Neural cell (in vitro differentiated cells): ENCODE measurements around the gene GPR3. TPM values are rescaled to one million over a fixed set of nuclear protein-coding genes. Genes with fewer than 3 reads are reported as not detected.

ENCODE experiments used
- H2AFZ ChIP-seq: fragments of 200-600, 300-800 bp; sonication (generic), shearing (Covaris generic); 2 replicates; pipeline ENCODE4 v1.6.0; 2014; ENCODE audit warnings: low read depth, mild to moderate bottlenecking, antibody characterized with exemption, low read length, moderate library complexity
- H3F3A ChIP-seq: fragments of 200-600 bp; shearing (Covaris generic); 2 replicates; pipeline ENCODE4 v1.6.1; 2016; ENCODE audit warnings: mild to moderate bottlenecking, moderate library complexity, mixed read lengths, antibody characterized with exemption, low read length; ENCODE audit not compliant: insufficient read depth, poor library complexity, severe bottlenecking
- H3K27ac ChIP-seq: fragments of 200-600, 300-800 bp; sonication (generic), shearing (Covaris generic); 2 replicates; pipeline ENCODE4 v1.5.1; 2014; ENCODE audit warnings: mild to moderate bottlenecking, low read length, moderate library complexity
- H3K27me3 ChIP-seq: fragments of 300-800, 200-600 bp; sonication (generic), shearing (Covaris generic); 2 replicates; pipeline ENCODE4 v1.6.0; 2014; ENCODE audit warnings: mild to moderate bottlenecking, low read depth, low read length, moderate library complexity; ENCODE audit not compliant: insufficient read depth
- H3K36me3 ChIP-seq: fragments of 300-800, 200-600 bp; sonication (generic), shearing (Covaris generic); 2 replicates; pipeline ENCODE4 v1.5.1; 2014; ENCODE audit warnings: mild to moderate bottlenecking, antibody characterized with exemption, low read length, moderate library complexity; ENCODE audit not compliant: insufficient read depth
- H3K4me2 ChIP-seq: fragments of 300-800, 200-600 bp; sonication (generic), shearing (Covaris generic); 2 replicates; pipeline ENCODE4 v1.6.0; 2014; ENCODE audit warnings: mild to moderate bottlenecking, low read length
- H3K4me3 ChIP-seq: fragments of 300-800, 200-600 bp; sonication (generic), shearing (Covaris generic); 2 replicates; pipeline ENCODE4 v1.5.1; 2014; ENCODE audit warnings: mild to moderate bottlenecking, low read length, moderate library complexity
- H3K79me2 ChIP-seq: fragments of 200-600 bp; shearing (Covaris generic); replicated peaks from 2 replicates; pipeline ENCODE4 v1.6.0; 2014; ENCODE audit warnings: mild to moderate bottlenecking, low read length, moderate library complexity; ENCODE audit not compliant: insufficient read depth
- H3K9ac ChIP-seq: fragments of 300-800, 200-600 bp; sonication (generic), shearing (Covaris generic); 2 replicates; pipeline ENCODE4 v1.6.1; 2016; ENCODE audit warnings: mild to moderate bottlenecking, low read length, mixed read lengths
- H3K9me2 ChIP-seq: fragments of 200-600 bp; shearing (Covaris generic); 2 replicates; pipeline ENCODE4 v1.6.1; 2016; ENCODE audit warnings: mild to moderate bottlenecking, low read length, mixed read lengths; ENCODE audit not compliant: insufficient read depth
- H3K9me3 ChIP-seq: fragments of 200-600, 300-800 bp; sonication (generic), shearing (Covaris generic); 2 replicates; pipeline ENCODE4 v1.6.1; 2016; ENCODE audit warnings: mild to moderate bottlenecking, mixed run types, low read length, moderate library complexity, mixed read lengths
- H4K20me1 ChIP-seq: fragments of 200-600 bp; shearing (Covaris generic); 2 replicates; pipeline ENCODE4 v1.6.1; 2016; ENCODE audit warnings: mild to moderate bottlenecking, mixed run types; ENCODE audit not compliant: insufficient read depth
- EP300 ChIP-seq: fragments of 450-650 bp; conservative IDR thresholded peaks from 2 replicates; pipeline ENCODE4 v1.6.1; 2014; ENCODE audit warnings: antibody characterized with exemption, mild to moderate bottlenecking, moderate library complexity; ENCODE audit not compliant: poor library complexity, severe bottlenecking
- MXI1 ChIP-seq: fragments of 450-650 bp; conservative IDR thresholded peaks from 2 replicates; pipeline ENCODE4 v1.6.1; 2014; ENCODE audit warnings: antibody characterized with exemption, mild to moderate bottlenecking; ENCODE audit not compliant: poor library complexity, severe bottlenecking
- RAD21 ChIP-seq: fragments of 450-650 bp; conservative IDR thresholded peaks from 2 replicates; pipeline ENCODE4 v1.6.1; 2014; ENCODE audit warnings: antibody characterized with exemption, mild to moderate bottlenecking, moderate library complexity
- SMC3 ChIP-seq: fragments of 450-650 bp; conservative IDR thresholded peaks from 2 replicates; pipeline ENCODE4 v1.6.1; 2014; ENCODE audit warnings: antibody characterized with exemption, mild to moderate bottlenecking, moderate library complexity; ENCODE audit not compliant: poor library complexity
- polyA plus RNA-seq: library from polyadenylated mRNA; depleted of rRNA; stranded (reverse); fragments of >200 nt; gene quantifications from 2 replicates; pipeline ENCODE4 v1.2.3, GENCODE V29; 2014
- TF ChIP-seq, protein P1 (sequence below): fragments of 450-650 bp; IDR thresholded peaks from 2 replicates; pipeline ENCODE4 v1.5.1; 2014; ENCODE audit warnings: antibody characterized with exemption, mild to moderate bottlenecking, moderate library complexity; ENCODE audit not compliant: poor library complexity, severe bottlenecking
- TF ChIP-seq, protein P2 (sequence below): IDR thresholded peaks from 2 replicates; pipeline ENCODE4 v1.6.1; 2012; ENCODE audit warnings: borderline replicate concordance

The GPR3 gene
- polyA plus RNA-seq, 1 donor from 2014 or later = 0.54 TPM

DNA sequence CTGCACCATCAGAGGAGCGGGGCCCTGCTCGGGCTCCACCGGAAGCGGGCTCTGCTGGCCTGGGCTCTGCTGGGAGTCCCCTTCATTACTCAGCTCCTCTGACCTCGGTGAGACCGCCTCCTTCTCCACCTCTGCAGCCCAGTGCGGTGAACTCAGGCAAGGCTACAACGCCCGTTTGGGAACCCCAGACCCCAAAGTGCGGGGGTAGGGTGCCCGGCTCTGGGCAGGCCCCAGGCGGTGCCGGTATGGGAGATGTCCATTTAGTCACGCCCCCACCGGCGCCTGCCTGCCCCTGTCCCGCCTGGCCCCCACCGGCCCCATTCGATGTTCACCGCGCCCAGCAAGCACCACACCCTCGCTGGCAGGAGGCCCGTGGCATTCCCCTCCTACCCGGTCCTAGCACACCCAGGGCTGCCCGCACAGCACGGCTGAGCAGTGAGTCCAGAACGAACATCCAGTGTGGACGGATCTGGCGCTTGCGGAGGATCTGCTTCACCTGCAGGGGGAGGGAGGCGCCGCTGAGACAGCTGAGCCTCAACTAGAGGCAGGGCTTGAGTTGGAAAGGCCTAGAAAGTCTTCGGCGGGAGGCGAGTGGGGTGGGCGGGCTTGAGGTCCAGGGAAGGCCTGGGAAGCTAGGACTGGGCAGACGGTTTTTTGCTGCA is 35.7 kb upstream of the GPR3 start:
- no peaks in the 10 kb centered on the region for H3K36me3 ChIP-seq
- no peaks in the 10 kb centered on the region for H4K20me1 ChIP-seq
- no peak overlapping the region for H3K4me3 ChIP-seq
- no peak overlapping the region for H3K9ac ChIP-seq
- H3K9me3 ChIP-seq = no peaks in the 10 kb centered on the region
- no peak overlapping the region for H2AFZ ChIP-seq
- no peak overlapping the region for H3K27ac ChIP-seq
- no peak for TF ChIP-seq EP300
- TF ChIP-seq, protein P1, sequence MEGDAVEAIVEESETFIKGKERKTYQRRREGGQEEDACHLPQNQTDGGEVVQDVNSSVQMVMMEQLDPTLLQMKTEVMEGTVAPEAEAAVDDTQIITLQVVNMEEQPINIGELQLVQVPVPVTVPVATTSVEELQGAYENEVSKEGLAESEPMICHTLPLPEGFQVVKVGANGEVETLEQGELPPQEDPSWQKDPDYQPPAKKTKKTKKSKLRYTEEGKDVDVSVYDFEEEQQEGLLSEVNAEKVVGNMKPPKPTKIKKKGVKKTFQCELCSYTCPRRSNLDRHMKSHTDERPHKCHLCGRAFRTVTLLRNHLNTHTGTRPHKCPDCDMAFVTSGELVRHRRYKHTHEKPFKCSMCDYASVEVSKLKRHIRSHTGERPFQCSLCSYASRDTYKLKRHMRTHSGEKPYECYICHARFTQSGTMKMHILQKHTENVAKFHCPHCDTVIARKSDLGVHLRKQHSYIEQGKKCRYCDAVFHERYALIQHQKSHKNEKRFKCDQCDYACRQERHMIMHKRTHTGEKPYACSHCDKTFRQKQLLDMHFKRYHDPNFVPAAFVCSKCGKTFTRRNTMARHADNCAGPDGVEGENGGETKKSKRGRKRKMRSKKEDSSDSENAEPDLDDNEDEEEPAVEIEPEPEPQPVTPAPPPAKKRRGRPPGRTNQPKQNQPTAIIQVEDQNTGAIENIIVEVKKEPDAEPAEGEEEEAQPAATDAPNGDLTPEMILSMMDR = no peak
- H3F3A ChIP-seq = no peaks in the 10 kb centered on the region
- no peak overlapping the region for H3K4me2 ChIP-seq
- peaks cover 24% of the 10 kb centered on the region for H3K27me3 ChIP-seq
- no peaks in the 10 kb centered on the region for H3K9me2 ChIP-seq
- H3K79me2 ChIP-seq = no peaks in the 10 kb centered on the region

DNA sequence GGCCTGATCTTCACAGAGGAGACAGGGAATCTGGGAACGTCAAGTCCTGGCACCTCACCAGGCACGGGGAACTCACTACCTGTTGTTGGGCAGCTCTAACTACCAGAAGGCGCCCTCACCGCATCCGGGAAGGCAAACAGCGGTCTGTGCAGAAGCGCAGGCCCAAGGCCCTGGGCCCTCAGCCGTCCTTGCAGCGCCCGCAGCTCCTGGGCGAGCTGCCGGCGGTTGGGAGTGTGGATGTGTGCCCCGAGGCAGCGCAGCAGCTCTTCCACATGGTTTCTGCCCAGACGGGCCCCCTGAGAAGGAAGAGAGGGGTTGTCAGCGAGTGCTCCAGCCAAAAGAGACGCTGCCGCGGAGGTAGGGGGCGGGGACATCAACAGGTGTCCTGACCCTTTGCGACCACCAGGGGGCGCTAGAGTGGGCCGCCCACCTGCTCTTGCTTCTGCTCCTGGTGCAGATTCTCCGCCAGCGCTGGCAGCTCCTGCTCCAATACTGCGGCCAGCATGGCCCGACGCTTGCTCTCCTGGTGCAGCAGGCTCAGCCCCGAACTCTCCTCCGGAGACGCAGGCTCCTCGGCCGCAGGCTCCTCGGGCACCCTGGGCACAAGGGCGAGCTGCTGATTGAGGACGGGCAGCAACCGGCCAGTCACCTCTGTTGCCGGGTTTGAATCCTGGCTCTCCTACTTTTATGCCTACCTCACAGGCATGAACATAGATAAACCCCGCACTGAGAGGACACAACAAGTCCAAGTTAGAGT is 35.0 kb upstream of the GPR3 start:
- H3F3A ChIP-seq = no peaks in the 10 kb centered on the region
- TF ChIP-seq, protein P2, sequence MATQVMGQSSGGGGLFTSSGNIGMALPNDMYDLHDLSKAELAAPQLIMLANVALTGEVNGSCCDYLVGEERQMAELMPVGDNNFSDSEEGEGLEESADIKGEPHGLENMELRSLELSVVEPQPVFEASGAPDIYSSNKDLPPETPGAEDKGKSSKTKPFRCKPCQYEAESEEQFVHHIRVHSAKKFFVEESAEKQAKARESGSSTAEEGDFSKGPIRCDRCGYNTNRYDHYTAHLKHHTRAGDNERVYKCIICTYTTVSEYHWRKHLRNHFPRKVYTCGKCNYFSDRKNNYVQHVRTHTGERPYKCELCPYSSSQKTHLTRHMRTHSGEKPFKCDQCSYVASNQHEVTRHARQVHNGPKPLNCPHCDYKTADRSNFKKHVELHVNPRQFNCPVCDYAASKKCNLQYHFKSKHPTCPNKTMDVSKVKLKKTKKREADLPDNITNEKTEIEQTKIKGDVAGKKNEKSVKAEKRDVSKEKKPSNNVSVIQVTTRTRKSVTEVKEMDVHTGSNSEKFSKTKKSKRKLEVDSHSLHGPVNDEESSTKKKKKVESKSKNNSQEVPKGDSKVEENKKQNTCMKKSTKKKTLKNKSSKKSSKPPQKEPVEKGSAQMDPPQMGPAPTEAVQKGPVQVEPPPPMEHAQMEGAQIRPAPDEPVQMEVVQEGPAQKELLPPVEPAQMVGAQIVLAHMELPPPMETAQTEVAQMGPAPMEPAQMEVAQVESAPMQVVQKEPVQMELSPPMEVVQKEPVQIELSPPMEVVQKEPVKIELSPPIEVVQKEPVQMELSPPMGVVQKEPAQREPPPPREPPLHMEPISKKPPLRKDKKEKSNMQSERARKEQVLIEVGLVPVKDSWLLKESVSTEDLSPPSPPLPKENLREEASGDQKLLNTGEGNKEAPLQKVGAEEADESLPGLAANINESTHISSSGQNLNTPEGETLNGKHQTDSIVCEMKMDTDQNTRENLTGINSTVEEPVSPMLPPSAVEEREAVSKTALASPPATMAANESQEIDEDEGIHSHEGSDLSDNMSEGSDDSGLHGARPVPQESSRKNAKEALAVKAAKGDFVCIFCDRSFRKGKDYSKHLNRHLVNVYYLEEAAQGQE = no peak
- no peak for TF ChIP-seq MXI1
- no peak for TF ChIP-seq EP300
- TF ChIP-seq RAD21 = peak; percentile 54
- TF ChIP-seq SMC3 = peak; percentile 68
- TF ChIP-seq, protein P1 = peak; percentile 74
- H3K4me2 ChIP-seq = no peak overlapping the region
- no peaks in the 10 kb centered on the region for H3K79me2 ChIP-seq
- H3K9me2 ChIP-seq = no peaks in the 10 kb centered on the region
- H2AFZ ChIP-seq = no peak overlapping the region
- H3K9me3 ChIP-seq = no peaks in the 10 kb centered on the region
- H3K27me3 ChIP-seq = peaks cover 24% of the 10 kb centered on the region
- no peak overlapping the region for H3K9ac ChIP-seq
- H3K36me3 ChIP-seq = no peaks in the 10 kb centered on the region
- no peak overlapping the region for H3K4me3 ChIP-seq
- H4K20me1 ChIP-seq = no peaks in the 10 kb centered on the region
- no peak overlapping the region for H3K27ac ChIP-seq
